Stimulated activated CD8-positive, alpha-beta memory T cell treated with anti-CD3 and anti-CD28 coated beads, Interleukin-4, amount 100 ng/mL, for 1 hour (primary cell): ENCODE measurements around the gene GTF2H4.
A peak's percentile ranks its signal among the peaks of the same experiment; 100 is the strongest.
"Not testable (repeated sequence)": the region's sequence is repeated elsewhere in the genome, so short reads cannot be mapped to it uniquely, and the experiment has no call there.

ENCODE experiments used
- DNase-seq, 2 donors: peaks; one replicate each; pipeline ENCODE4 v3.0.0-alpha.2; 2020; ENCODE audit warnings: low read depth in 2 of 2, low spot score in 1 of 2

The GTF2H4 gene

DNA sequence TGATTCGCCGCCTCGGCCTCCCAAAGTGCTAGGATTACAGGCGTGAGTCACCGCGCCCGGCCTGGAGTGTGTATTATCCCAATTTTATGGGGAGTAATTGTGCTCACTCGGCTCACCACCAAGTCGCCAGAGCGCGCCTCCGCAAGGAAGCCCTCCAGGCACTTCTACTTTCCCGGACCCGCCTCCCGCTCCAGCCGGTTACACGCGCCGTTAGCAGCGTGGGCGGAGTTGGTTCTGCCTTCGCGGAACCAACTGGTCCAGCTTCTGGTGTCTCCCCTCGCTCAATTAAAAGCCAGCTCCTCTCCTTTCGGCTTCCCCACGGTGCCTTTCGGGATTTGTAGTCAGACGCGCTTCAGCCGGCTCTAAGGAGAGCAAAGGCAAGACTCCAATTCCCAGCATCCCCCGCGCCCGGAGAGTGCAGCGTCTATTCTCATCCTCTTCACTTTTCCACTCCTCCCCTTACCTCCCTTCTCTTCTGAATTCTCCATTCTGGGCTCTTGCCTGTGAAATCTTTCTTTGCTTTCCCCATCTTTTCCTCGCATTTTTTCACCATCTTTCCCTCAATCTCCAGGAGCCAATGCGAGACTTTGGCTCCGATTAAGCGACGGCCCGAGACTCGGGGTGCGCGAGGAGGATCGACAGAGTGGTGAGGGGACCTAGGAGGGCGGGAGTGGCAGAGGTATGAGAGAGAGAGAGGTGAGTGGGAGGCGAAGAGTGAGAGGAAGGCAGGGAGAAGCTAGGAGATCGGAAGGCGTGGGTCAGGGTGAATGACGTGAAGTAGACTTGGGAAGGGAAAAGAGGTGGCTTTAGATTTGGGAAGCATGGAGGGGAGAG, at the start of gene GTF2H4:
Gene GTF2H4 (plus strand): TSS at position 450 of the 834 bp plus-strand sequence.
- DNase-seq = peak; percentile 80 to 87

DNA sequence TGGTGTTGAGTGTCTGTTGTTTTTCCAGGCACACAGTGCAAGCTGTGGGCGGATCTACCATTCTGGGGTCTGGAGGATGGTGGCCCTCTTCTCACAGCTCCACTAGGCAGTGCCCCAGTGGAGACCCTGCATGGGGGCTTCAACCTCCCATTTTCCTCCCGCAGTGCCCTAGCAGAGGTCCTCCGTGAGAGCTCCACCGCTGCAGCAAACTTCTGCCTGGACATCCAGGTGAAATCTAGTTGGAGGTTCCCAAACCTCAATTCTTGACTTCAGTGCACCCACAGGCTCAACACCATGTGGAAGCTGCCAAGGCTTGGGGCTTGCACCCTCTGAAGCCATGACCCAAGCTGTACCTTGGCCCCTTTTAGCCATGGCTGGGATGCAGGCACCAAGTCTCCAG, 48.3 kb upstream of the GTF2H4 start:
- DNase-seq = not testable (repeated sequence)

DNA sequence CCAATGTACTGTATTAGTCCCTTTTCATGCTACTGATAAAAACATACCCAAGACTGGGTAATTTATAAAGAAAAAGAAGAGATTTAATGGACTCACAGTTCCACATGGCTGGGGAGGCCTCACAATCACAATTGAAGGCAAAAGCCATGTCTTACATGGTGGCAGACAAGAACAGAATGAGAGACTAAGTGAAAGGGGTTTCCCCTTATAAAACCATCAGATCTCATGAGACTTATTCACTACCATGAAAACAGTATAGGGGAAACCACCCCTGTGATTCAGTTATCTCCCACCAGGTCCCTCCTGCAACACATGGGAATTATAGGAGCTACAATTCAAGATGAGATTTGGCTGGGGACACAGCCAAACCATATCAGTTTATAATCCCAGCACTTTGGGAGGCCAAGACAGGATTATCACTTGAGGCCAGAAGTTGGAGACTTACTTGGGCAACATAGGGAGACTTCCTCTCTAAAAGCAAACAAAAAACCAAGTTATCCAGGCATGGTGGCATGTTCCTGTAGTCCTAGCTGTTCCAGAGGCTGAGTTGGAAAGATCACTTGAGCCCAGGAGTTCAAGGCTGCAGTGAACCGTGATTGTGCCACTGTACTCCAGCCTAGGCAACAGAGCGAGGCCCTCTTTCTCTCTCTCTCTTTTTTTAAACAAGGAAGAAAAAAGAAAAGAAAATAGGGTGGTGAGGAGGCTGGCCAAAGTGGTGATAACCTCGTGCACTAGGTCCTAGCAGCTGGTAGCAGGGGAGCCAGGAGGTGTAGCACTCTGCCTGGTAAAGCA, 46.6 kb upstream of the GTF2H4 start:
- DNase-seq = no peak

DNA sequence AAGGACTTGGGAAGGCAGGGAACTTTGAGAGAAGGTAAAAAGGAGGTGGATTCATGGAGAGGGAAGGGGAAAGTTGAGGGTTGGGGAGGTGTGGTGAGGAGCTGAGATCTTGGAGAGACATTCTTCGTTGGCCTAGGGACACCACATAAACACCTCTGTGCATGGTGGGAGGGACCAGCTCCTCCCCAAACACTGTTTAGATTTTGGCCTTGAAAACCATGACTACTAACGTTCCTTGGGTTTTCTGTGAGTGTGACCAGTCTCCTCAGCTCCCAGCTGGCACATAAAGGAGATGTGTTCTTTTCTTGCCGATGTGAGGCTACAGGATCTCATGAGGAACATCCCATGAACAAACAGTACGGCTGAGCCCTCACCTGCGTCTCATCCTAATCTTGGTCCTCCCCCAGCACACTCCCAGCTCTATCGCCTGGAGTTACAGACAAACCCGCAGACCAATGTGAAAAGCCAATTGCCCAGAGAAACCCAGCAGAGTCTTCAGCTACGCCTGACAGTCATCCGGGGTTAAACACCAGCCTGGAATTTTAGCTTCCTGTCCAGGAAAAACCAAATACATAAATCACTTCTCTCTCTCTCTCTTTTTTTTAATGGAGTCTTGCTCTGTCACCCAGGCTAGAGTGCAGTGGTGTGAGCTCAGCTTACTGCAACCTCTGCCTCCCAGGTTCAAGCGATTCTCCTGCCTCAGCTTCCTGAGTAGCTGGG, 45.7 kb upstream of the GTF2H4 start:
- DNase-seq = no peak

- no peak for DNase-seq
Measured at GRCh38 chr6:30864325-30864724, 43.7 kb upstream of the GTF2H4 start.

- not testable (repeated sequence) for DNase-seq
Measured at GRCh38 chr6:30869241-30869749, 38.7 kb upstream of the GTF2H4 start.

- DNase-seq = no peak
Measured at GRCh38 chr6:30870546-30870945, 37.5 kb upstream of the GTF2H4 start.

- no peak for DNase-seq
Measured at GRCh38 chr6:30871592-30872183, 36.3 kb upstream of the GTF2H4 start.

DNA sequence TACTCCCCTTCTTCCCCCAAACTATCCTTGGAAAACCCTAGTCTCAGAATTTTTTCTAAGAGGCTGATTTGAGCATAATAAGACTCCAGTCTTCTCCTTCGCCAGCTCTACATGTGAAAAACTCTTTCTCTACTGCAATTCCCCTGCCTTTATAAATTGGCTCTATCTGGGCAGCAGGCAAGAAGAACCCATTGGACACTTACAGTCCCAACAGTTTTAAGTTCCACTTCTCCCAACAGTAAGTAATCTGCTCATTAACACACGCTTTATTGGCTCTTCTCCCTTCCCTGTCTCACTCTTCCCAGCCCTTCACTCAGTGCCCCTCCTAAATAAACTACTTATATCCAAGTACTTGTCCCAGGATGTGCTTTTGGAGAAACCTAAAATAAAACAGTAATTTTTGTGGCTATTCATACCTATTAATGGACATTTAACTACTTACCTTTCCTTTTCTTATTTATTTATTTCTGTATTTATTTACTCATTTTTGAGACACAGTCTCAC, 34.8 kb upstream of the GTF2H4 start:
- no peak for DNase-seq

- not testable (repeated sequence) for DNase-seq
Measured at GRCh38 chr6:30873795-30874194, 34.2 kb upstream of the GTF2H4 start.

DNA sequence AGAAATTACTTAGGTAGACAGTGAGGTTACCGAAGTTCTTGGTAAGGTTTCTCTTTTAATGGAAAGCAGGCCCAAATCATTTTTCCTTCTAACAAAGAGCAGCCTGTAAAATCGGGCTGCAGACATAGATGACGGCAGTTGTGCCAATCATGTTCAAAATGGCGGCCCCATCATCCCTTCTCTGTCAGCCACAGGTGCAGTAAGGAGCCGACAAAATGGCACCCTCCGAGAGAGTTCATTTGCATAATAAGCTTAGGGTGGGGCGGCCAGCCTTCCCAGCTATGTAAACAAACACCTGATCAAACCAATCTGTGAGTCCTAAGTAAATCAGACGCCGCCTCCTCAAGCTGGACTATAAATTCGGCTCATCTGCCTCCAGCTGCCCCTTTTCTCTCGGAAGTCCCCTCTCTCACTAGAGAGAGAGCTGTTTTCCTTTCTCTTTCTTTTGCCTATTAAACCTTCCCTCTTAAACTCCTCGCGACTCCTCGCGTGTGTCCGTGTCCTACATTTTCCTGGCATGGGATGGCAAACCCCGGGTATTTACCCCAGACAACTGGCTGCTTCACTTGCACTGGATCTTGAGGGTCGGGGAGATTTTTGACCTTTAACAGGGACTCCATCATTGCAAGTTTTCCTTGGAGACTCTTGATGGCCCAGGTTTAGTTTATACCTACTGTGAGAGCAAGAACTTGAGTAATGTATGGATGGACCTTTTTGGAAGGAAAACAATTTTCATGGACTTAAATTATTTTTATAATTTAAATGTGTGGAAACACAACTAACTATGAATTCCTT, 32.6 kb upstream of the GTF2H4 start:
- no peak for DNase-seq

GRCh38 chr6:30876039-30876730, 31.8 kb upstream of the GTF2H4 start:
- DNase-seq = no peak

DNA sequence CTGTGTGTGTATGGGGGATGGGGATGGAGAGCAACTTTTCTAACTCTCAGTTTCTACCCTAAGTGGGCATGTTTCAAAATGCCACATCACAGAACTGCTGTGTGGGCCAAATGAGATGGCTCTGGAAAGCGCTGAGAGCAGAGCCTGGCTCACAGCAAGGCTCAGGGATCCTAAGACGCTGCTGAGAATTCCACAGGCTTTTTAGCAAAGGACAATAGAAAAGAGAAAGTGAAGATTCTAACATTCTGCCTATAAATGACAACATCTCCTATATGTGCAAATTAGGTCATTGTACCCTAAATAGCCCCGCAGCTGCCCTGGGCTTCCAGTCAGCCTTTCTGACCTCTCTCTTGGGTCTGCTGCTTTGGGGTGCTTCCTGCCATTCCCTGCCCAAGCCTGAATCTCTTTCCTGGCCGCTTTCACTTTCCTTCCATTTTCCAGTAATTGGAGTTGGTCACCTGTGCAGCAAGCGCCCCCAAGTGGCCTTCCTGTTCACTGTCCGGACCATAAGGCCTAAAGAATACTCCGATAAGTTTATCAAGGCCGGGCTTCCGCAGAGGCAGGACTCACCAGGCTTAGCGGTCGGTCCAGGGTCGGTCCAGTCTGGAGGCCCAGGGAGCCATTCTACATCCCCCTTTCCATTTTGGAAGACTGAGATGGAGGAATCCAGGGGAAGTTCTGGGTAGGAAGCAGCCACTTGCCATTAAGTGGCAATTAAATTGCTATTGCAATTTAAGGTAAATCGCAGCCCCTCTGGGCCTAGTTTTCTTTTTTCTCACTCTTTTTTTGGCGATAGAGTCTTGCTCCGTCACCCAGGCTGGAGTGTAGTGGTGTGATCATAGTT, 30.4 kb upstream of the GTF2H4 start:
- DNase-seq = peak; percentile 33 to 61

- no peak for DNase-seq
Measured at GRCh38 chr6:30879684-30880427, 28.2 kb upstream of the GTF2H4 start.

GRCh38 chr6:30880698-30881252, 27.2 kb upstream of the GTF2H4 start:
- DNase-seq = no peak

DNA sequence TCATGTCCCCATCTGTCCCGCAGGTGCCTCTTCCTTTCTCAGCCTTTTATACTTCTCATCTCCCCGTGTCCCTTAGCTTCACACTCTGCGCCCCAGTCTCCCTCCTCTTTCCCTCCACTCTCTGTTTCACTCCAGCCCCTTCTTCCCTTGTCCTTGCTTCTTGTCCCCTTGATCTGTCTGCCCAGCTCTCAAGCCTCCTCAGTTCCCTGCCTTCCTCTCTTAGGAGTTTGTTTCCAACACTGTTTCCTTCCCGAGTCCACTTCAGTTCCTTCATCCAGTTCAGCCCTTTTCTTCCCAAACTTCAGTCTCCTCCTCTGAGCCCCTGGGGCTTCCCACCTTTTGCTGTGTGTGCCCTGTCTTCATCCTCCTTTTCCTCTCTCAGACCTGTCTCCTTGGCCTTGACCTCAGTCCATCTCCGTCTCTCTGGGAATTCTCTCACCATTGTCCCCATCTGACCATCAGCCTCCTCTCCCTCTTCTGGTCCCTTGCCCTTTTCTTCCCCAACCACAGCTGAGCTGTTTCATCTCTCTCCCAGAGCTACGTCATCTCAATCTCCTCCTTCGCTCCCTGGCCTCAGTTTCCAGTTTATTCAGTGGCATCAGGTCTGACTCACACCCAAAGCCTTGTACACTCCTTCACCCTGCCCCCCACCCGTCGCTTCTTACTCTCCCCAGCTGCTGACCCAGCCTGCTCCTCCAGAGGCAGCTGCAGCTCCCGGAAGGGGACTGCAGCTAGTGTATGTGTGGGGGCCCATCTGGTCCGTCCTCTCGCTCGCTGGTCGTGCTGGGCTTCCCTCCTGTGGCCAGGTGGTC, 26.4 kb upstream of the GTF2H4 start:
- no peak for DNase-seq
